PC-3 (cell line): ENCODE data around the gene GMNC. TPM values are rescaled to one million over a fixed set of nuclear protein-coding genes. Genes with fewer than 3 reads are reported as not detected.
A peak's percentile ranks its signal among the peaks of the same experiment; 100 is the strongest.

Source experiments
- ATAC-seq: fragments of 200-7000 bp; cut with Tn5 transposase; 2 replicates; pipeline ENCODE4 v1.9.1; 2020; ENCODE audit warnings: mild to moderate bottlenecking, moderate library complexity
- BruUV-seq: library from RNA; stranded (reverse); fragments of 400-500 nt; replicated peaks from 2 replicates; lab custom pipeline; 2021; lab: Mats Ljungman, UMichigan
- CTCF ChIA-PET: fragments of 300-600 bp; sonication (Branson Sonifier 250); formaldehyde crosslinking; loops from one replicate; lab custom pipeline; 2022; ENCODE audit warnings: antibody characterized with exemption; lab: Charles Lee
- POLR2A ChIA-PET: fragments of 300-600 bp; sonication (Branson Sonifier 250); formaldehyde crosslinking; loops from one replicate; lab custom pipeline; 2022; ENCODE audit warnings: antibody characterized with exemption; ENCODE audit not compliant: unreplicated experiment; lab: Charles Lee
- DNase-seq: peaks from one replicate; pipeline ENCODE4 v3.0.0-alpha.2; 2015
- H2AFZ ChIP-seq: fragments of 300-600 bp; sonication (generic); 2 replicates; pipeline ENCODE4 v1.6.0; 2016; ENCODE audit warnings: antibody characterized with exemption, low read length
- H3F3A ChIP-seq: fragments of 300-600 bp; sonication (generic); one replicate; pipeline ENCODE4 v1.6.0; 2017; ENCODE audit warnings: antibody characterized with exemption, low read length, control low read depth, mild to moderate bottlenecking; ENCODE audit not compliant: unreplicated experiment
- H3K27ac ChIP-seq: fragments of 300-600 bp; sonication (generic); 2 replicates; pipeline ENCODE4 v1.5.1; 2016; ENCODE audit warnings: mild to moderate bottlenecking, low read length
- H3K27me3 ChIP-seq: fragments of 300-600 bp; sonication (generic); 2 replicates; pipeline ENCODE4 v1.6.1; 2016; ENCODE audit warnings: low read length, mixed read lengths
- H3K36me3 ChIP-seq: fragments of 300-600 bp; sonication (generic); 2 replicates; pipeline ENCODE4 v1.6.1; 2016; ENCODE audit warnings: low read depth, mixed run types, low read length, mixed read lengths
- H3K4me1 ChIP-seq: fragments of 300-600 bp; sonication (generic); 2 replicates; pipeline ENCODE4 v1.5.1; 2016; ENCODE audit warnings: low read length; ENCODE audit not compliant: insufficient read depth
- H3K4me2 ChIP-seq: fragments of 300-600 bp; sonication (generic); 2 replicates; pipeline ENCODE4 v1.6.0; 2016; ENCODE audit warnings: low read length
- H3K4me3 ChIP-seq: fragments of 300-600 bp; sonication (generic); 2 replicates; pipeline ENCODE4 v1.5.1; 2016; ENCODE audit warnings: mild to moderate bottlenecking, low read length, mixed read lengths
- H3K79me2 ChIP-seq: fragments of 300-600 bp; sonication (generic); 2 replicates; pipeline ENCODE4 v1.6.1; 2017; ENCODE audit warnings: low read length, mixed read lengths
- H3K9ac ChIP-seq: fragments of 300-600 bp; sonication (generic); 2 replicates; pipeline ENCODE4 v1.6.0; 2016; ENCODE audit warnings: mild to moderate bottlenecking, low read length
- H3K9me2 ChIP-seq: fragments of 300-600 bp; sonication (generic); replicated peaks from 2 replicates; pipeline ENCODE4 v1.6.1; 2016; ENCODE audit warnings: mixed run types, low read length, mixed read lengths
- H3K9me3 ChIP-seq: fragments of 300-600 bp; sonication (generic); 2 replicates; pipeline ENCODE4 v1.6.1; 2016; ENCODE audit warnings: low read length, mixed read lengths
- H4K20me1 ChIP-seq: fragments of 300-600 bp; sonication (generic); 2 replicates; pipeline ENCODE4 v1.6.1; 2016; ENCODE audit warnings: low read length, mixed read lengths
- EZH2 ChIP-seq: fragments of 300-600 bp; sonication (generic); IDR thresholded peaks from one replicate; pipeline ENCODE4 v1.6.1; 2017; ENCODE audit warnings: antibody characterized with exemption, mild to moderate bottlenecking, low read length; ENCODE audit not compliant: unreplicated experiment
- EZH2phosphoT487 ChIP-seq: fragments of 300-600 bp; sonication (generic); IDR thresholded peaks from 2 replicates; pipeline ENCODE4 v1.6.1; 2018; ENCODE audit warnings: mild to moderate bottlenecking, antibody characterized with exemption, low read length, borderline replicate concordance
- intact Hi-C: fragments of 100-400 bp; cut with micrococcal nuclease; formaldehyde crosslinking; loops from 2 replicates; pipeline ENCODE4 v1.9.0; 2023
- total RNA-seq: library from RNA; depleted of rRNA; stranded (reverse); fragments of >200 nt; gene quantifications from 2 replicates; pipeline ENCODE4 v1.2.3, GENCODE V29; 2014
- TF ChIP-seq, protein P1 (sequence below): fragments of 300-600 bp; sonication (generic); conservative IDR thresholded peaks from 2 replicates; pipeline ENCODE4 v1.5.1; 2017; ENCODE audit warnings: antibody characterized with exemption, low read depth, mild to moderate bottlenecking, low read length

Gene GMNC
- total RNA-seq, 1 experiment from 2014 or later, result not detected

- Histone ChIP-seq H3K4me1 (no peaks in the 10 kb centered on the region), H3K9ac (no peak overlapping the region), H3K4me3 (no peak overlapping the region), H3K9me3 (no peaks in the 10 kb centered on the region), H3K79me2 (no peaks in the 10 kb centered on the region), H4K20me1 (no peaks in the 10 kb centered on the region), H3F3A (no peaks in the 10 kb centered on the region), H3K4me2 (0 out of 2 replicates have a peak overlapping the region, but pooled peaks have one; percentile 8), H3K27me3 (peaks cover 3% of the 10 kb centered on the region; the same call in 1 of the 2 replicates), H2AFZ (no peak overlapping the region; the same call in 1 of the 2 replicates), H3K27ac (no peak overlapping the region), H3K9me2 (no peaks in the 10 kb centered on the region), H3K36me3 (no peaks in the 10 kb centered on the region)
- DNase-seq, result peak; percentile 37
- BruUV-seq, result no TSS peak
- ChIA-PET POLR2A (no interaction called here), CTCF (no interaction called here)
- no peak; the same call in 1 of the 2 replicates for ATAC-seq
- TF ChIP-seq, protein P1, sequence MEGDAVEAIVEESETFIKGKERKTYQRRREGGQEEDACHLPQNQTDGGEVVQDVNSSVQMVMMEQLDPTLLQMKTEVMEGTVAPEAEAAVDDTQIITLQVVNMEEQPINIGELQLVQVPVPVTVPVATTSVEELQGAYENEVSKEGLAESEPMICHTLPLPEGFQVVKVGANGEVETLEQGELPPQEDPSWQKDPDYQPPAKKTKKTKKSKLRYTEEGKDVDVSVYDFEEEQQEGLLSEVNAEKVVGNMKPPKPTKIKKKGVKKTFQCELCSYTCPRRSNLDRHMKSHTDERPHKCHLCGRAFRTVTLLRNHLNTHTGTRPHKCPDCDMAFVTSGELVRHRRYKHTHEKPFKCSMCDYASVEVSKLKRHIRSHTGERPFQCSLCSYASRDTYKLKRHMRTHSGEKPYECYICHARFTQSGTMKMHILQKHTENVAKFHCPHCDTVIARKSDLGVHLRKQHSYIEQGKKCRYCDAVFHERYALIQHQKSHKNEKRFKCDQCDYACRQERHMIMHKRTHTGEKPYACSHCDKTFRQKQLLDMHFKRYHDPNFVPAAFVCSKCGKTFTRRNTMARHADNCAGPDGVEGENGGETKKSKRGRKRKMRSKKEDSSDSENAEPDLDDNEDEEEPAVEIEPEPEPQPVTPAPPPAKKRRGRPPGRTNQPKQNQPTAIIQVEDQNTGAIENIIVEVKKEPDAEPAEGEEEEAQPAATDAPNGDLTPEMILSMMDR, result no peak
- TF ChIP-seq EZH2 (no peak), EZH2phosphoT487 (no peak)
- intact Hi-C loops, result no loop called here
These were observed 13.6 kb downstream of the GMNC start for GRCh38 chr3:190848870-190849269.

DNA sequence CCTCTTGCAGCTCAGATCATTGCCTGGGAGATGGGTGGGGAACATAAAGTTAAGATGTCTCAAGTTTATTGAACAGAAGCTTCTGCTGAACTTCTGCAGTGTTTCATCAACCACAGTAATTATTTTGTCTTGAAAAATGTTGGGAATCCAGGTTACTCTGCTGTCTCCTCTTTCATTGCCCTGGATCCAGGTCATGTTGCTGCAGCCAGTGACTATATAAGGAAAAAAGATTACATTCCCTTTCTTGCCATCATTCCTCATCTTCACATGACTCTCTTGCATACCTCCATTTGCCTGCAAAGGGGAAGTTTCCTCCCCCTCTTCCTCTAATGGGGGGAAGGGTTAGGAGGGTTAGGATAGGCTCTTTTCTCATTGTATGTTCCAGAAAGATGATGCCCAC is 15.1 kb downstream of the GMNC start:
- ATAC-seq (no peak), DNase-seq (no peak)
- Histone ChIP-seq H3K79me2 (no peaks in the 10 kb centered on the region), H4K20me1 (no peaks in the 10 kb centered on the region), H3K36me3 (no peaks in the 10 kb centered on the region), H3K4me1 (no peaks in the 10 kb centered on the region), H3K4me2 (no peak overlapping the region), H3K9ac (no peak overlapping the region), H3K27me3 (peaks cover 3% of the 10 kb centered on the region; the same call in 1 of the 2 replicates), H3K4me3 (no peak overlapping the region), H3K27ac (no peak overlapping the region), H3K9me3 (no peaks in the 10 kb centered on the region), H3K9me2 (no peaks in the 10 kb centered on the region), H3F3A (no peaks in the 10 kb centered on the region), H2AFZ (no peak overlapping the region)
- POLR2A ChIA-PET, result no interaction called here
- TF ChIP-seq EZH2 (no peak), EZH2phosphoT487 (no peak)
- TF ChIP-seq, protein P1, result no peak
- CTCF ChIA-PET, result no interaction called here
- intact Hi-C loops, result no loop called here
- no TSS peak for BruUV-seq

GRCh38 chr3:190840146-190840545 is 22.3 kb downstream of the GMNC start:
- Histone ChIP-seq H3K36me3 (no peaks in the 10 kb centered on the region), H3F3A (no peaks in the 10 kb centered on the region), H3K4me1 (no peaks in the 10 kb centered on the region), H3K4me2 (no peak overlapping the region), H3K9me2 (no peaks in the 10 kb centered on the region), H3K79me2 (no peaks in the 10 kb centered on the region), H3K27ac (no peak overlapping the region), H4K20me1 (no peaks in the 10 kb centered on the region), H3K9me3 (no peaks in the 10 kb centered on the region), H3K4me3 (no peak overlapping the region), H3K27me3 (peaks cover 2% of the 10 kb centered on the region; the same call in 1 of the 2 replicates), H2AFZ (no peak overlapping the region), H3K9ac (no peak overlapping the region)
- TF ChIP-seq EZH2phosphoT487 (no peak), EZH2 (no peak)
- TF ChIP-seq, protein P1, result no peak
- ChIA-PET CTCF (no interaction called here), POLR2A (no interaction called here)
- ATAC-seq (no peak), DNase-seq (peak; percentile 38)
- intact Hi-C loops, result no loop called here
- BruUV-seq, result no TSS peak
